HCT116 (cell line): ENCODE data around the gene GAL3ST2.

Experiments used
- ATF3 ChIP-seq: IDR thresholded peaks from 2 replicates; pipeline ENCODE4 v1.6.1; 2012
- CTCF ChIP-seq, 3 experiments: fragments of 200-600 bp in 1 of 3; sonication (generic) in 1 of 3; IDR thresholded peaks in 2 of 3; conservative IDR thresholded peaks in 1 of 3; 2 replicates each; pipeline ENCODE4 v1.5.1; 2012 to 2017; ENCODE audit warnings: low read depth in 2 of 3, low read length in 2 of 3, antibody characterized with exemption in 1 of 3, borderline replicate concordance in 1 of 3, control low read depth in 1 of 3, mild to moderate bottlenecking in 1 of 3, mixed read lengths in 1 of 3, mixed run types in 1 of 3, moderate library complexity in 1 of 3; ENCODE audit not compliant: insufficient read depth in 1 of 3
- EZH2phosphoT487 ChIP-seq: fragments of 200-600 bp; IDR thresholded peaks from 2 replicates; pipeline ENCODE4 v1.6.1; 2018; ENCODE audit warnings: antibody characterized with exemption, borderline replicate concordance
- JUND ChIP-seq: IDR thresholded peaks from 2 replicates; pipeline ENCODE4 v1.6.1; 2012
- MAX ChIP-seq: IDR thresholded peaks from 2 replicates; pipeline ENCODE4 v1.6.1; 2012
- POLR2A ChIP-seq: IDR thresholded peaks from 2 replicates; pipeline ENCODE4 v1.7.0; 2011; ENCODE audit warnings: borderline replicate concordance; ENCODE audit not compliant: insufficient read depth, insufficient read length; ENCODE audit errors: extremely low read depth
- POLR2AphosphoS5 ChIP-seq: IDR thresholded peaks from 2 replicates; pipeline ENCODE4 v1.6.1; 2011; ENCODE audit warnings: mild to moderate bottlenecking, low read depth, low read length, moderate library complexity
- RAD21 ChIP-seq: IDR thresholded peaks from 2 replicates; pipeline ENCODE4 v1.6.1; 2012; ENCODE audit warnings: low read depth, mild to moderate bottlenecking
- REST ChIP-seq: IDR thresholded peaks from 2 replicates; pipeline ENCODE4 v1.6.1; 2012; ENCODE audit warnings: low read depth

- no peak for TF ChIP-seq CTCF (IDR thresholded peaks at IDR 0.05 in 2 of 3, conservative IDR thresholded peaks at IDR 0.05 in 1 of 3; ENCODE audit: borderline replicate concordance in 1 of 3, insufficient read depth in 1 of 3, low read depth in 2 of 3, low read length in 2 of 3)
- TF ChIP-seq POLR2A: no peak
- peak; percentile 62; the same call in 1 of the 2 replicates for TF ChIP-seq MAX
- TF ChIP-seq REST: no peak
- no peak for TF ChIP-seq JUND
- TF ChIP-seq POLR2AphosphoS5: no peak
- TF ChIP-seq EZH2phosphoT487: no peak
- no peak for TF ChIP-seq ATF3
- TF ChIP-seq RAD21: no peak
Measured at GRCh38 chr2:241774419-241775222, 2.0 kb upstream of the GAL3ST2 start.
